Epithelial cell of proximal tubule (primary cell): ENCODE measurements around the gene LACRT. TPM values are rescaled to one million over a fixed set of nuclear protein-coding genes. Genes with fewer than 3 reads are reported as not detected.
A peak's percentile ranks its signal among the peaks of the same experiment; 100 is the strongest.

Experiments
- DNase-seq: peaks from one replicate; pipeline ENCODE4 v3.0.0-alpha.2; 2011; ENCODE audit warnings: low read depth
- H3K4me3 ChIP-seq: 2 replicates; pipeline ENCODE4 v1.5.1; 2011; ENCODE audit warnings: low read depth, mild to moderate bottlenecking, low read length
- total RNA-seq: library from RNA; depleted of rRNA; stranded (reverse); fragments of >200 nt; gene quantifications from 2 replicates; pipeline ENCODE4 v1.2.3, GENCODE V29; 2015
- TF ChIP-seq, protein P1 (sequence below): conservative IDR thresholded peaks from 2 replicates; pipeline ENCODE4 v1.5.1; 2012; ENCODE audit warnings: low read depth, mild to moderate bottlenecking, low read length

The LACRT gene
- total RNA-seq, 1 donor from 2014 or later: not detected

DNA sequence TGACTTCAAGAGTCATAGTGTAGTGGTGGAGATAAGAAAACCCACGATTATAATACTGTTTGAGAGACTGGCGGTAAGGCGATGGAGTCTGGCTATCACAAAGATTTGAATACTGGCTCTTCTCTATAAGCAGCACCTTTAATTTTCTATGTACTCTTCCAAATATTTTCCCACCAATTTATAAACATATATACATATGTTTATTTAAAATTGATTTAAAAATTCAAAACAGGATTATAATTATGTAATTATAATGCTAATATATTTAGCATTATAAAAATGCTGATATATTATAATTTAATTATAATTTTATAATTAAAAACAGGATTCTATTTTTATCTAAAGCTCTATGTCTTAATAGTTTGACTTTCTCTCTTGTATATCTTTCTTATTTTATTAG lies 28.9 kb upstream of the LACRT start:
- TF ChIP-seq, protein P1, sequence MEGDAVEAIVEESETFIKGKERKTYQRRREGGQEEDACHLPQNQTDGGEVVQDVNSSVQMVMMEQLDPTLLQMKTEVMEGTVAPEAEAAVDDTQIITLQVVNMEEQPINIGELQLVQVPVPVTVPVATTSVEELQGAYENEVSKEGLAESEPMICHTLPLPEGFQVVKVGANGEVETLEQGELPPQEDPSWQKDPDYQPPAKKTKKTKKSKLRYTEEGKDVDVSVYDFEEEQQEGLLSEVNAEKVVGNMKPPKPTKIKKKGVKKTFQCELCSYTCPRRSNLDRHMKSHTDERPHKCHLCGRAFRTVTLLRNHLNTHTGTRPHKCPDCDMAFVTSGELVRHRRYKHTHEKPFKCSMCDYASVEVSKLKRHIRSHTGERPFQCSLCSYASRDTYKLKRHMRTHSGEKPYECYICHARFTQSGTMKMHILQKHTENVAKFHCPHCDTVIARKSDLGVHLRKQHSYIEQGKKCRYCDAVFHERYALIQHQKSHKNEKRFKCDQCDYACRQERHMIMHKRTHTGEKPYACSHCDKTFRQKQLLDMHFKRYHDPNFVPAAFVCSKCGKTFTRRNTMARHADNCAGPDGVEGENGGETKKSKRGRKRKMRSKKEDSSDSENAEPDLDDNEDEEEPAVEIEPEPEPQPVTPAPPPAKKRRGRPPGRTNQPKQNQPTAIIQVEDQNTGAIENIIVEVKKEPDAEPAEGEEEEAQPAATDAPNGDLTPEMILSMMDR: no peak
- DNase-seq: no peak
- no peak overlapping the region for H3K4me3 ChIP-seq

DNA sequence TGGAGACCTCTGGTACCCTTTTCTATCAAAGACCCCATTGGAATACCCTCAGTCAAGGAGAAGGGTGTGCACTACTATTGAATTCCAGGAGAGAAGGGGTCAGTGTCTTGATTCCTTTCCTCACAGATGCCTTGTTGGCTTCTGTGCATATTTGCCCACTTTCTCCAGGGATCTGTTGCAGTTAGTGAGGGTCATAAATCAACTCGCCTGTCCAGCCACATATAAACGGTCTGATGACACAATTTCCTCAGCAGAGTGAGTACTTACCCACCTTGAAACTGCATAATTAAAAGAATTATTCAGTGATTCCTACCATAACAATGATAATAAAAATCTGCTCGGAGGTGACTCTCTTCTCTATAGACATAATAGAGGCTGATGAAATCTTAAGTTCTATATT lies 27.3 kb upstream of the LACRT start:
- no peak for DNase-seq
- TF ChIP-seq, protein P1: no peak
- no peak overlapping the region for H3K4me3 ChIP-seq

DNA sequence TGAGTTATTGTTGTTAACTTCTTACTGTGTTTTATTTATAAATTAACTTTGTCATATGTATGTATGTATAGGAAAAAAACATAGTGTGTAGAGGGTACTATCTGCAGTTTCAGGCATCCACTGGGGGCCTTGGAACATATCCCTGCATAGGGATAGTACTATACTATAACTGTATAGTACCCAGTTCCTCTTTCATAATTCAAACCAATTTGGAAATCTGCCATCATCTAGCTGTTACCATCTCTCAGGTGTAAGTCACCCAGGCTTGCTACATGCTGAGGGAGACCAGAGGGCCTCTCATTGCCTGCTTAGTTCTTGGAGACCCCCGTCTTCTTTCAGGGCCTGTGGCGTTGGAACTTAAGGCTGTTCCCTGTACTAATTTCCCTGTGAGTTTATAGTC lies 26.4 kb upstream of the LACRT start:
- DNase-seq: no peak
- no peak overlapping the region for H3K4me3 ChIP-seq
- TF ChIP-seq, protein P1: no peak

DNA sequence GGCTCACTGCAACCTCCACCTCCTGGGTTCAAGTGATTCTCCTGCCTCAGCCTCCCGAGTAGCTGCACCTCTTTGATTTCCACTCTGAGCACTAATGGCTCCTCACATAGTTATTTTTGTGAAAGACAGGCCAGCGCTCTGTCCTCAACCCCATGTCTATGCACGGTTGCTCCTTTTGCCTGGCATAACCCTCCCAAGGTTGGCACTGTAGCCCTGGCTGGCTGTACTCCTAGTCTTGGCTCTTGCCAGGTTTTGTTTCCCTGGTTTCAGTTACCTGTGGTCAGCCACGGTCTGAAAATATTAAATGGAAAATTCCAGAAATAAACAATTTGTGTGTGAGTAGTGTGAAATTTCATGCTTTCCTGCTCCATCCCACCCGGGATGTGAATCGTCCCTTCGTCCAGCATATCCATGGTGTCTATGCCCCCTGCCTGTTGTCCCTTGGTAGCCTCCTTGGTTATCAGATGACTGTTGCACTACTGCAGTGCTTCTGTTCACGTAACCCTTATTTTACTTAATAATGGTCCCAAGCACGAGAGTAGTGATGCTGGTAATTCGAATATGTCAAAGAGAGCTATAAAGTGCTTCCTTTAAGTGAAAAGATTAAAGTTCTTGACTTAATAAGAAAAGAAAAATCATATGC lies 25.7 kb upstream of the LACRT start:
- no peak for DNase-seq
- TF ChIP-seq, protein P1: no peak
- H3K4me3 ChIP-seq: no peak overlapping the region

DNA sequence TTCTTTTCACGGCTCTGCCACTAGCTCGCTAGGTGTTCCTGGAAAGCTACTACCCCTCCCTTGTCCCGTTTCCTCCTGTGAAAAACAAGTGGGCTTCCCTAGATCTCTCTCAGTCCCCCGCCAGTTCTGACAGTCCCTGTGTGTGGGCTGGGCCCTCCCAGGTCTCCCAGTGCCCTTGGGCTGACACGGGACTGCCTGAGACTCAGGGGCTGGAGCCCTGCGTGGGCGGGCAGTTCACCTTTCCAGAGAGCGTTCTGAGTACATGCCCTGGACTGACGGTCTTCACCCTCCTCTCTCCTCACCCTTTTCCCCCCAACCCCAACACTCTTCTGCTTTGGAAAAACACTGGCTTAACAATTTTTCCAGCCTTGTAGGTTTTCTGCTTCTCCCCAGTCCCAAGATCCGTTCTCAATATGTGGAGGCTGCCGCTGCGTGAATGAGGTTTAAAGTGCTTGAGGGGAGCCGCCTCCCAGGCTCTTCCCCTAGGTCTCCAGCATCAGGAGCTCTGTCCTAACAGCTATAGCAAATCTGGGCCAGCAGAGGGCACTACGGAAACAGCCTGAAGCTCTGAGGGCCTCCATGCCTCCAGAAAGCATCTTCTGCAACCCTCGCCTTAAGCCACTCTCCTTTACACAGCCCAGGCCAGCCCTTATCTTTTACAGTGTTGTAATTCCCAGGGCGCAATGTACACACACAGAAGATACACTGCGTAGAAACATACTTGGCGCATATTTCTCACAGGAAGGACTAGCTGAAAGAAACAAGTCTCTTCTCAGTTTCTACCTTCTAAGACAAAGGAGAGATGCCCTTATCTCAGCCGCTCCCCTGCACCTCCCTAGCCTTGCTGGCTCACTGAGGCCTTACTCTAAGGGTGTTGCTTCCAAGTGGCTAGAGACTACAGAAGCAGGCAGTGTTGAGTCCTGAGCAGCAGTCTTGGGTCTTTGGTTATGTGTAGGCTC lies 23.9 kb upstream of the LACRT start:
- no peak for DNase-seq
- TF ChIP-seq, protein P1: peak; percentile 83

DNA sequence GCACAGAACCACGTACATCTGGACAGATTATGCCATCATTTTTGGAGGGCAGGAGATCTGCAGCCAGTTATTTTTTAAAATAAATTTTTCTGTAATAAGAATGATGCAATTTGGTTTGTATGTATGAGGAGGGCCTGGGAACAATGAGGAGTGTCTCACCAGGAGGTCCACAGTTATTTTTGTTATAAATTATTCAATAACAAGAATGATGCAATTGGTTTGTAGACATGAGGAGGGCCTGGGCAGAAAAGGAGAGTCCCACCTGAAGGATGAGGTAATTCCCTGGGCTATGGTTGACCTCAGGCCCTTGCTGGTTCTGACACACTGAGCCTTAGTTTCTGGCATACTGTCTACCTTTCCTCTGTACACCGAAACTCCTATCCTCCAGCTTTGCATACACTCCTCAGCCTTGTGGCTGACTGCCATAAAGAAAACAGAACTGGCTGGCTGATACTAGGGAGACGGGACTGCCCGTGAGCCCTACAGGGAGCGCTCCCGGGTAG lies 22.5 kb upstream of the LACRT start:
- TF ChIP-seq, protein P1: no peak
- no peak for DNase-seq
- no peak overlapping the region for H3K4me3 ChIP-seq

More for the DNA sequence above, 23.9 kb upstream of the LACRT start:
- no peak overlapping the region for H3K4me3 ChIP-seq
